Myocyte (in vitro differentiated cells): ENCODE results near the gene WBP2. TPM values are rescaled to one million over a fixed set of nuclear protein-coding genes. Genes with fewer than 3 reads are reported as not detected.
"Not testable (repeated sequence)": the region's sequence is repeated elsewhere in the genome, so short reads cannot be mapped to it uniquely, and the experiment has no call there.

Experiments
- DNase-seq: peaks from one replicate; pipeline ENCODE4 v3.0.0-alpha.2; 2012; ENCODE audit warnings: low read depth
- total RNA-seq: library from RNA; depleted of rRNA; stranded (reverse); fragments of >200 nt; gene quantifications from 2 replicates; pipeline ENCODE4 v1.2.3, GENCODE V29; 2014

The WBP2 gene
- total RNA-seq, 1 donor from 2014 or later, result 47.5 TPM

GRCh38 chr17:75889454-75889853 is 34.3 kb upstream of the WBP2 start:
- DNase-seq, result no peak

- DNase-seq, result no peak
Observed at GRCh38 chr17:75888484-75888883, 33.3 kb upstream of the WBP2 start.

DNA sequence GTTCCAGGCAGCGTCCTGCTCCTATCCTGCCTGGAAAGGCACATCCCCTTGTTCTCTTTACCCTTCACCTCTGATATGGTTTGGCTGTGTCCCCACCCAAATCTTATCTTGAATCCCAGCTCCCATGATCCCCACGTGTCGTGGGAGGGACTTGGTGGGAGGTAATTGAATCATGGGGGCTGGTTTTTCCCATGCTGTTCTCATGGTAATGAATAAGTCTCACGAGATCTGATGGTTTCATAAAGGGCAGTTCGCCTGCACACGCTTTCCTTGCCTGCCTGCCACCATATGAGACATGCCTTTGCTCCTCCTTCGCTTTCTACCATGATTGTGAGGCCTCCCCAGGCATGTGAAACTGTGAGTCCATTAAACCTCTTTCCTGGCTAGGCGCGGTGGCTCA is 30.7 kb upstream of the WBP2 start:
- not testable (repeated sequence) for DNase-seq

DNA sequence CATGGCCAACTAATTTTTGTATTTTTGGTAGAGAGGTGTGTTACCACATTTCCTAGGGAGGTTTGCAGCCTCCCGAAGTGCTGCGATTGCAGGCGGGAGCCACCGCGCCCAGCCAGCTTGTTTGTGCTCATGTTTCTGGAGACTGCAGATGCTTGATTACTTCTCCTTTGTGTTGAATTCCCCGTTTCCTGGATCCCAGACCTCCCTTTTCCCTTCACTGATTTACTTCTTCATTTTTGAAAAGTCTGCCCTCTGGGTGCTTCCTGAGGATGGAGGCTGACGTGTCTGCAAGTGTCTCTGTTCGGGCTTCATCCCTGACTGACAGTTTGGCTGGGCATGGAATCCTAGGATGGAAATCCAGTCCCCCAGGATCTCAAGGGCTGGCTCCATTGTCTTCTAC is 30.3 kb upstream of the WBP2 start:
- DNase-seq, result no peak

DNA sequence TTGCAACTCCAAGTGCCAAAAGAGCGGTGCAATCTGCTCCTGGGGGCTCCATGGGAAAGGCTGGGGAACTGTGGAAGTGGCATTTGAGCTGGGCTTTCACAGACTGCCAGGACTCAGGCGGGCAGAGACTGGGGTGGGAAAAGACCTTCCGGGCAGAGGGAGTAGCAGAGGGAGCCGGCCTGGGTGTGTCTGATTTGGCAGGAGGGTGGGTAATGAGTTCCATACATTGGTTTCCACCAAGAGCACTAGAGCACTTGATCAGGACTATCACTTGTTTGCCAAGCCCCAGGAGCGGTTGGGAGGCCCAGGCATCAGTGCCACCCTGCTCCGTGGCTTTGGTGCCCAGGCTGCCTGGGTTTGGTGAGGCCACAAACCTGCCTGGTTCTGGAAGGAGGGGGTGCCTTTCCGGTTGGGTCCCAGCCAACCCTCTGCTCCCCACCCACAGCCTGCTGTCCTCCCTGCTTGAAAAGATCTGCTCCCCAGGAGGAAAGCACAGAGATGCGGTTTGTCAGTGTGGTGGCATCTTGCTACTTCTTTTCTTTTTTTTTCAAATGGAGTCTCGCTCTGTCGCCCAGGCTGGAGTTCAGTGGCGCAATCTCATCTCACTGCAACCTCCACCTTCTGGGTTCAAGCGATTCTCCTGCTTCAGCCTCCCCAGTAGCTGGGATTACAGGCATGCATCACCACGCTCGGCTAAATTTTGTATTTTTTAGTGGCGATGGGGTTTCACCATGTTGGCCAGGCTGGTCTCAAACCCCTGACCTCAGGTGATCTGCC is 26.7 kb upstream of the WBP2 start:
- no peak for DNase-seq

GRCh38 chr17:75880266-75880665 is 25.1 kb upstream of the WBP2 start:
- DNase-seq, result no peak

- DNase-seq, result peak; percentile 47
Observed at GRCh38 chr17:75878174-75878998, 23.3 kb upstream of the WBP2 start, which contains the start of gene TRIM47. TRIM47 (minus strand) TSS chr17:75878581; CDS start chr17:75878548, 33 bp downstream.

DNA sequence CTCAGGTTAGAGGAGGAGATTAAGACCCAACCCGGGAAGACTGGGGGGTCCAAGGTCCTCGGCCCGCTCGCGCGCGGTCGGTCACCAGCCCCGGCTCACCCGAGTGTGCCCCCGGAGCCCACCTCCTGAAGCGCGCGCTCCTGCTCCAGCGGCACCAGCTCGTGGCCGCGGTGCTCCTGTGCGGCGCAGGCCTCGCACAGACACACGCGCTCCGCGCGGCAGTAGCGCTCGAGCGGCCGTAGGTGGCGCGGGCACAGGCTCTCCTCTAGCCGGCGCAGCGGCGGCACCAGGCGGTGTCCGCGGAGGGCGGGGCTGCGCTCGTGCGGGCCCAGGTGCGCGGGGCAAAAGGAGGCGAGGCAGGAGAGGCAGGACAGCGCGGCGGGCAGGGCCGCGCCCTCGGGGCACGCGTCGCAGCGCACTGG is 22.6 kb upstream of the WBP2 start:
- DNase-seq, result peak; percentile 59

DNA sequence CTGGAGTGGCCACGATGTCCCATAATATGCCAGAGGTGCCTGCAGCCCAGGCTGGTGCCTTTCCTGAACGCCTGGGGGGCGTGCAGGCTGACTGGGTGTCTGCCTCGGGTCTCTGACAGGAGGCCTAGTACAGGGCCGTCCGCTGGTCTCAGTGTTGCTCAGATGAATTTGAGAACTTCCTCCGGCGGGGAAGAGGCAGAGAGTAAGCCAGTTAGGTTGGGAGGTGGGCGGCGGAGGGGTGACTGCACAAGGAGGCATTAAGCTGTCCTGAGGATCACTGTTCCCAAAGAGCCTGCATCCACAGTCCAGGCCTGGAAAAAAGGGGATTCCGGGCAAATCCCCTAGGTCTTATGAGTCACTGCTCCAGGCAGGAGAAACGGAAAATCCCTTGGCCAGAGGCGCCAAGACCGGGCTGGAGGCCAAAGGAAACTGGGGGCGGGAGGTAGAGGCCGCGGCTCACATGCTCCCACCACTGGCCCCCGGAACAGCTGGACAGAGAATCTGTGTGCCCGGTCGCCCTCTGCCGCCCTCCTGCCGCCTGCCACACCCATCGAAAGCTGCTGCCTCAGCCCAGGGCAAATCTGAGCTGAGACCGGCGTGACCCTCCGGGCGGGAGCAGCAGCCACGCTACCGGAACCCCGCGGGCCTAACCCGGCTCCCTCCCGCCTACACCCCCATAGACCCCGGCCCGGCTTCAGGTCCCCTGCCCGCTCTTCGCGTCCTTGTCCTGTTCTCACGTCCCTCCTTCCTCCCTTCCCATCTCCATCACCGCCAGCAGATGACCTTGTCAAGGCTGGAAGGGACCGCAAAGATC is 22.0 kb upstream of the WBP2 start:
- peak; percentile 95 for DNase-seq

DNA sequence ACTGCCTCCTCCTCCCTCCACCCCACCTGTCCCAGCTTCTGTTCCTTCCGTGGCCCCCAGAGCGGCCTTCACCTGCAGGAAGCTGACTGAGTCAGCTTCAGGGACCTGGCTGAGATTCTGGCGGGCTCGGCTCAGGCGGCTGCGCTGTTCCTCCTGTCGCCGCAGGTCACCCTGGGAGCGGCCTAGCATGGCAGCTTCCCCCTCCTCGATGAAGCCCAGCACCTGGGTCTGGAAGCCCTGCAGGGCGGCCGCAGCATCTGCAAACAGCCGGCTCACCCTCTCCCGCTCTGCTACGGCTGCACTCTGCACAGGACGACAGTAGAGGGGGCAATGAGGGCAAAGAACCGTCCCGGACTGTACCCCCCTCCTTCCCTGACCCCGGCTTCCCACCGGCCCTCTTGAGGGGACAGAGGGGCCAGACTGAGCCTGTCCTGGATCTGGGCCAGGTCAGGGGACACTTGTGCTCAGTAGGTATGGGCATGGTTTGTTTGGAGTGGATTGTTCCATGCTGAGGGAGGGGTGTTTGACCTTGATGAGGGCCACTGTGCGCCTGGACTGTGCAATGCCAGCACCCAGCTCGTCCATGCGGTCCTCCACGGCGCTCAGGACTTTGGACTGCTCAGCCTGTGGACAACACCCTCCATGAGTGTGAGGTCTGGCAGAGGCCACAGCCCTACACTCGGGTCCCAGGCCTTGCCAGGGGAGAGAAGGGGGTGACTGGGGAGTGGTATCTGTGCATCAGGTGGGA is 21.2 kb upstream of the WBP2 start:
- no peak for DNase-seq

- DNase-seq, result no peak
Observed at GRCh38 chr17:75875940-75876189, 20.7 kb upstream of the WBP2 start.

GRCh38 chr17:75875182-75875939 is 20.2 kb upstream of the WBP2 start:
- no peak for DNase-seq

GRCh38 chr17:75874323-75875181 is 19.4 kb upstream of the WBP2 start:
- no peak for DNase-seq

- DNase-seq, result no peak
Observed at GRCh38 chr17:75873587-75874322, 18.6 kb upstream of the WBP2 start.

DNA sequence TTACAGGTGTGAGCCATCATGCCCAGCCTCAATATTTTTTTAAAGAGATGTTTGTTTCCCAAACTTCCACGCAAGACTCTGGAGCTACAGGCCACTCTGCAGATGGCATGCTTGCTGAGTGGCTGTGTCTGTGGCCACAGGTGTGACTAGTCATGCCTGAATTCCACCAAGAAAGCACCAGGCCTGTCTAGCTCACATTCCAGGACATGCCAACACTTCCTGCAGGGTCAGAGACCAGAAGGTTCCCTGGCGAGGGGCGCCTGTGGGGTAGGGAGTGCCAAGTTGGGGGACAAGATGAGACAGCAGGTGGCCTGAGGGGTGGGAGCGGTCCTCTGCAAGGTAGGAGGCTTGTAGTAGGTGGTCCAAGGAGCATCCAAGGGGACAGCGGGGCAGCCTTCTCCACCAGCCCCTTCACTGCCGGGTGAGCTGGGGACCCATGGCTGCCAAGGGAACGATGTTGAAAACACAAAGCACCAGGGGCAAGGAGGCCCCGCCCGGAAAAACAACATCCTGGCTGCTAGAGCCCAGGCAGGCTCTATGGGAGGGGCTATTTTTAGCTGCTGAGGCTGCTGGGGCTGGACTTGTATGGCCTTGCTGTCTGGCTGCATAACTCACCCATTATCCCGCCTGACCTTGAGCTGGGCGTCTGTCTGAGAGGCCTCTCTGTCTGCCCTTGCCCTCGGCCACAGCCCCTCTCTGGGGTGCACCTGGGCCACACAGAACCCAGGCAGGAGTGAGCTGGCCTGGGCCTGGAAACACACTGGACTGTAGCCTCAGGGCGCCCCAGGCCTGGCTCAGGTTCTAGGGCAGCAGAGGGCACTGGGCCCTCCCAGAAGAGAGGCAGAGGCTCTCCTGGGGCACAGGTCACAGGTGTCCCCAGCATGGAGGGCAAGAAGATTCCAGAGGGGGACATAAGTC is 17.6 kb upstream of the WBP2 start:
- peak; percentile 77 for DNase-seq

DNA sequence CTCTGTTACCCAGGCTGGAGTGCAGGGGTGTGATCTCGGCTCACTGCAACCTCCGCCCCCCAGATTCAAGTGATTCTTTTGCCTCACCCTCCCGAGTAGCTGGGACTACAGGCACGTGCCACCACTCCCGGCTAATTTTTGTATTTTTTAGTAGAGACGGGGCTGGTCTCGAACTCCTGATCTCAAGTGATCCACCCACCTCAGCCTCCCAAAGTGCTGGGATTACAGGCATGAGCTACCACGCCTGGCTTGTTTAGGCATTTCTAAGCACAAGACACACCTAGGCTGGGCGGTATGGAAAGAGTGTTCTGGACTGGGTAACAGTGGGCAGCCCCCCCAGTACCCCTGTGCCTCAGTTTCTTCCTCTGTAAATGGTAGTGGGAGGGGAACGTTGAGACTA is 15.1 kb upstream of the WBP2 start:
- DNase-seq, result not testable (repeated sequence)

GRCh38 chr17:75869282-75870141 is 14.4 kb upstream of the WBP2 start:
- DNase-seq, result no peak
